Effector memory CD8-positive, alpha-beta T cell (primary cell): ENCODE measurements around the gene TNP2.
A peak's percentile ranks its signal among the peaks of the same experiment; 100 is the strongest.
"Not testable (repeated sequence)": the region's sequence is repeated elsewhere in the genome, so short reads cannot be mapped to it uniquely, and the experiment has no call there.

Source experiments
- ATAC-seq: fragments of 150-1000 bp; cut with Tn5 transposase; replicated peaks from 2 replicates; pipeline ENCODE4 v1.10.0; 2021; ENCODE audit warnings: mild to moderate bottlenecking, moderate library complexity
- DNase-seq, 3 experiments: peaks; one replicate each; pipeline ENCODE4 v3.0.0; 2021
- H3K27ac Mint-ChIP-seq, 2 donors: one replicate each; pipeline ENCODE4 v1.8.0; 2022; ENCODE audit warnings: mild to moderate bottlenecking in 2 of 2, mixed read lengths in 2 of 2, moderate library complexity in 2 of 2
- H3K27me3 Mint-ChIP-seq, 2 donors: one replicate each; pipeline ENCODE4 v1.8.0; 2022; ENCODE audit warnings: mixed read lengths in 2 of 2
- H3K36me3 Mint-ChIP-seq: one replicate; pipeline ENCODE4 v1.8.0; 2022; ENCODE audit warnings: mild to moderate bottlenecking, moderate library complexity, mixed read lengths; ENCODE audit not compliant: insufficient read depth
- H3K4me1 Mint-ChIP-seq, 2 donors: one replicate each; pipeline ENCODE4 v1.8.0; 2022; ENCODE audit warnings: low read depth in 2 of 2, mixed read lengths in 2 of 2
- H3K4me3 Mint-ChIP-seq, 2 donors: one replicate each; pipeline ENCODE4 v1.8.0; 2022; ENCODE audit warnings: mild to moderate bottlenecking in 2 of 2, mixed read lengths in 2 of 2, moderate library complexity in 2 of 2
- H3K9me3 Mint-ChIP-seq, 2 donors: one replicate each; pipeline ENCODE4 v1.8.0; 2022; ENCODE audit warnings: mixed read lengths in 2 of 2

TNP2 gene

DNA sequence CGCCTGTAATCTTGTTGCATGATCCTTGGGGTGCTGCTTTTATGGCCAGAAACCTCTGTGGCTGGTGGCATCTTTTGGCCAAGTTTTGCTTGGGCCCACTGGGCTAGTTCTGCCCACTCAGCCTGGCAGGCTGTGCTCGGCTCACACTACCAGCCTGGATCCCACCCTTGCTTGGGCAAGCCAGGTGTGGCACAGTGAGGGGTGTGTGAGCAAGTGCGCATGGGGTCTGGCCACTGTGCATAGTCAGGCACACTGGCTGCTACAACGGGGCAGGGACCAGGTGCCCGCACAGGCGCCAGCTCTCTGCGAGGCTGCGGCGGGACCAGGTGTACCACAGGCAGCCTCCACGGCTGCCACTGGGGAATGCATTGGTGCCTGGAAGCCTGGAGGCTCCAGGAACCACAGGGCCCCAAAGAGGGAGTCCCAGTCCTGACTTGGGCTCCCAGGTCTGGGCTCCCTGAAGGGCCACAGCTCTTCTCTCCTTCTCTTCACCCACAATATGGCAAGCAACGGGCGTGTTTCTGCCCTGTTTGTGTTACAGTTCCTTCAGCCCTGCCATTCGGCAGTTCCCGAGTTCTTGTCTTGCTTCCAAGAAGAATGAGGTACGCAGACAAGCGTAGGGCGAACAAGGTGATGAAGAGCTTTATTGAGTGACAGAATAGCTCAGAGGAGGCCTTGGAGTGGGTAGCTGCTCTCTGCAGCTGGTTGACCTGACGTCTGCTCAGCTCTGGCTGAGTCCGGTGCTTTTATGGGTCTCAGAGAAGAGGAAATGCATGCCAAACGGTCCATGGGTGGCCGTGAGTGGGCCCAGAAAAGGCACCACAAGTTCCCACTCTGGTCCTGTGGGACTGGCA lies 38.7 kb upstream of the TNP2 start:
- ATAC-seq (no peak), DNase-seq (no peak)
- Mint-ChIP-seq H3K36me3 (no peaks in the 10 kb centered on the region), H3K9me3 (no peaks in the 10 kb centered on the region), H3K27ac (no peak overlapping the region), H3K4me3 (no peak overlapping the region), H3K27me3 (peaks cover 0 to 15% of the 10 kb centered on the region in 2 donors), H3K4me1 (peaks cover 16 to 18% of the 10 kb centered on the region in 2 donors)

DNA sequence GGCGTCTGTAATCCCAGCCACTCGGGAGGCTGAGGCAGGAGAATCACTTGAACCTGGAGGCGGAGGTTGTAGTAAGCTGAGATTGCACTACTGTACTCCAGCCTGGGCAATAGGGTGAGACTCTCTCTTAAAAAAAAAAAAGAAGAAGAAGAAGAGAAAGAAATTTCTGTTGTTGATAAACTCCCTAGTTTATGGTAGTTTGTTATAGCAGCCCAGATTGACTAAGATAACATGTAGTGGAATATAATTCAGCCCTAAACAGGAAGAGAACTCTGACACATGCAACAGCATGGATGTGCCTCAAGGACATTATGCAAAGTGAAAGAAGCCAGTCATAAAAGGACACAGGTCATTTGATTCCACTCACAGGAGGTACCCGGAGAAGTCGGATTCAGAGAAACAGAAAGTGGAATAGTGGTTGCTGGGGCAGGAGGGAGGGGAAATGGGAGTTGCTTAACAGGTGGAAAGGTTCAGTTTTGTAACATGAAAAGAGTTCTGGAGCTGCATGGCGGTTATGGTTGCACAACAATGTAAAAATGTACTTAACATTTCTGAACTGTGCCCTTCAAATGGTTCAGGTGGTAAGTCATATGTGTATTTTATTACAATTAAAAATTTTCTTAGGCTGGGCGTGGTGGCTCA lies 38.0 kb upstream of the TNP2 start:
- Mint-ChIP-seq H3K36me3 (no peaks in the 10 kb centered on the region), H3K27me3 (peaks cover 0 to 15% of the 10 kb centered on the region in 2 donors), H3K4me1 (peaks cover 11 to 13% of the 10 kb centered on the region in 2 donors), H3K27ac (no peak overlapping the region), H3K9me3 (no peaks in the 10 kb centered on the region), H3K4me3 (no peak overlapping the region)
- DNase-seq = no peak
- ATAC-seq = no peak

DNA sequence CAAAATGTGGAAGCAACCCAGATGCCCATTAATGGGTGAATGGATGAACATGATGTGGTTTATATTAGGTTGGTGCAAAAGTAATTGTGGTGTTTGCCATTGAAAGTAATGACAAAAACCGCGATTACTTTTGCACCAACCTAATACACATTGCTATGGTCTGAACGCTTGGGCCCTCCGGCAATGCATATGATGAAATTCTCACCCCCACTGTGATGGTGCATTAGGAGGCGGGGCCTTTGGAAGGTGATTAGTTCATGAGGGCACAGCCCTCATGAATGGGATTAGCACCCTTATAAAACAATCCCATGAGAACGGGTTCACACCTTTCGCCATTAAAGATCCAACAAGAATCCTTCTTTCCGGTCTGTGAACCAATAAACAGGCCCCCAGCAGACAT lies 37.3 kb upstream of the TNP2 start:
- DNase-seq (no peak), ATAC-seq (no peak)
- Mint-ChIP-seq H3K4me1 (peaks cover 6% of the 10 kb centered on the region in 2 donors), H3K27me3 (peaks cover 0 to 15% of the 10 kb centered on the region in 2 donors), H3K4me3 (no peak overlapping the region), H3K36me3 (no peaks in the 10 kb centered on the region), H3K27ac (no peak overlapping the region), H3K9me3 (no peaks in the 10 kb centered on the region)

DNA sequence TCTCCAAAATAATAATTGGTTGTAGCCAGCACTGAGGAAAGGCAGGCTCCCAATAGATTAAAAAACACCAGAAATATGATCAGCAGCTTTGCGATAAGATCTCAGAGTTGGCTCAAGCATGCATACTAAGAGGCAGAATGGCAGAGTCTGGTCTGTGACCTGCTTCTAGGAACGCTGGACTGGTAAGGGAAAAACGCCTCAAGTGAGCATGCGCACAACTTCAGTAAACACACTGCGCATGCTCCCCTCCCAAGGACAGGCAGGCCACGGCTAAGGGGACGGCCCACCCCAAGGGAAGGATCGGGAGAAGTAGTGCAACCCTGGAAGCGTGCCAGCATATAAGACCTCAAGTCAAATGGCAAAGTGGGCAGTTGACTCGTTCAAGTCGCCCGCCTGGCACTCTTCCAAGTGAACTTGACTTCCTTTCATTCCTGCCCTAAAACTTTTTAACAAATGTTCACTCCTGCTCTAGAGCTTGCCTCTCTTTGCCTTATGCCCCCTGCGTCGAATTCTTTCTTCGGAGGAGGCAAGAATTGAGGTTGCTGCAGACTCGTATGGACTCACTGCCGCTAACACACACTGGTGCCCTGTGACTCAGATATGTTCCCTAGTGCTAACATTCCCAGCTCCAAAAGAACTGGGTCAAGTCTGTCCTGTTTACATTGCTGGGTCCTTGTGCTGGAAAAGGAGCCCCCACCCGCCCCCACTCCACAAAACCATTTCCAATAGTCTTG lies 34.4 kb upstream of the TNP2 start:
- ATAC-seq (no peak), DNase-seq (no peak)
- H3K27ac Mint-ChIP-seq = no peak overlapping the region
- no peak overlapping the region for H3K4me3 Mint-ChIP-seq
- no peaks in the 10 kb centered on the region for H3K36me3 Mint-ChIP-seq
- H3K9me3 Mint-ChIP-seq = no peaks in the 10 kb centered on the region
- H3K4me1 Mint-ChIP-seq = peaks cover 0 to 3% of the 10 kb centered on the region in 2 donors
- H3K27me3 Mint-ChIP-seq = peaks cover 0 to 15% of the 10 kb centered on the region in 2 donors

DNA sequence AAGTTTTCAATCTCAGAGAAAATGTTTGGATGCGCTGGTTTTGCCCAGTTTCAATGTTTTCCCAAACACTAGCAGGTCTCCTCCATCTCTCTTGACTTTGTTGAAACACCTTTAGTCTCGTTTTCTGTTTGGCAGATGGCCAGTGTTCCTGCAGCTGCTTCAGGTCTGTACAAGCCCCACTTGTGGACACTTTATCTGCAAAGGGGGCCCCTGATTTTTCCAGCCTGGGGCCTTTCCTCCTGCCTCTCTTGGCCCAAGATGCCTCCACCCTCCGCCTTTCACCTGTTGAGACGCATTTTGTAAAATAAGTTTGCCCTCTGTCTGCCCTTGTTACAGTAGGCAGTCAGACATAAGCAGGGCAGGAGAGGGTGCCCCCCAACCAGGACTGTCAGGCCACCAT lies 33.9 kb upstream of the TNP2 start:
- Mint-ChIP-seq H3K27ac (no peak overlapping the region), H3K9me3 (no peaks in the 10 kb centered on the region), H3K4me3 (no peak overlapping the region), H3K4me1 (peaks cover 0 to 2% of the 10 kb centered on the region in 2 donors), H3K36me3 (no peaks in the 10 kb centered on the region), H3K27me3 (peaks cover 0 to 15% of the 10 kb centered on the region in 2 donors)
- DNase-seq (no peak), ATAC-seq (no peak)

DNA sequence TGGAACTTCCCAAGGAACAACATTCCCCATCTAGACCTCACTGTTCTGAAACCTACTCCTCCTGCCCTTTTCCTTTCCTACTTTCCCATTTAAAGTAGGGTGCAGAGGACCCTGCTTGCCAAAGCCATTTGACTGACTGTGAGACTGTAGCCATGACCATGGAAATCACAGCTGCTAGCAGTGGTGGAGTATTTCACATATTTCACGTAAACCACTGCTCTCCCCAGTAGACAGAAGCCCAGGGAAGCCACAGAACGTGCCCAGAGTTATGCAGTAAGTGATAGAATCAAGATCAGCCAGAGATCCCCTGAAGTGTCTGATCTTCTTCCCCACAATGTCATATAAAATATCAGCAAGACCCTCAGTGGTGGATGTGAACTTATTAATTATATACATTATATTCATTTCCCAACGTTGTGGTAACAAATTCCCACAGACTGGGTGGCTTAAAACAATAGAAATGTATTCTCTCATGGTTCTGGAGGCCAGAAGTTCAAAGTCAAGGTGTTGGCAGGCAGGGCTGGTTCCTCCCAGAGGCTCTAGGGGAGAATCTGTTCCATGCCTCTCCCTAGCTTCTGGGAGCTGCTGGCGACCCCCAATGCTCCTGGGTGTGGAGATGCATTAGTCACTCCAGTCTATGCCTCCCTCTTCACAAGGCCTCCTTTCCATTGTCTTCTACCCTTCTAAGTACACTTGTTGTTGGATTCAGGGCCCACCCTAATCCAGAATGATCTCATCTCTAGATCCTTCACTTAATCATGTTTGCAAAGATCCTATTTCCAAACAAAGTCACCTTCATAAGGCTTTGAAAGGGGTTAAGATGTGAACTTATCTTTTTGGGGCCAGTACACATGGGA lies 32.7 kb upstream of the TNP2 start:
- DNase-seq (no peak), ATAC-seq (no peak)
- Mint-ChIP-seq H3K9me3 (no peaks in the 10 kb centered on the region), H3K4me1 (peaks cover 8 to 13% of the 10 kb centered on the region in 2 donors), H3K27ac (no peak overlapping the region), H3K36me3 (no peaks in the 10 kb centered on the region), H3K27me3 (peaks cover 0 to 15% of the 10 kb centered on the region in 2 donors), H3K4me3 (no peak overlapping the region)

DNA sequence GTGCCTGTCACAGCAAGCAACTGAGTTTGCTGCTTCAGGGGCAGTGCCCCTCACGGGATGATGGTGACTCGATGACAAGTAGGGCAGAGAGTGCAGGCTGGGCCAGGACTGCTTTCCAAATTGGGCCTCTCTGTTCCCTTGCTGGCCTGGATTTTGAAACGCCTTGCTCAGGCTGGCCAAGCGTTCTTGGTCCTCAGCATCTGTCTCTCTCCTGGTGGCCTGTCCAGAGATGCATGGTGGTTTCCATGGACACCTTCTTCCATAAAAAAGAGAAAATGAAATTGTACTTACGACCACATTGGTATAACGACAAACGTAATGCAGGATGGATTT lies 31.4 kb upstream of the TNP2 start:
- ATAC-seq = no peak
- peaks cover 0 to 15% of the 10 kb centered on the region in 2 donors for H3K27me3 Mint-ChIP-seq
- H3K9me3 Mint-ChIP-seq = no peaks in the 10 kb centered on the region
- no peak for DNase-seq
- H3K27ac Mint-ChIP-seq = no peak overlapping the region
- peaks cover 8 to 15% of the 10 kb centered on the region in 2 donors for H3K4me1 Mint-ChIP-seq
- H3K4me3 Mint-ChIP-seq = no peak overlapping the region
- H3K36me3 Mint-ChIP-seq = no peaks in the 10 kb centered on the region

DNA sequence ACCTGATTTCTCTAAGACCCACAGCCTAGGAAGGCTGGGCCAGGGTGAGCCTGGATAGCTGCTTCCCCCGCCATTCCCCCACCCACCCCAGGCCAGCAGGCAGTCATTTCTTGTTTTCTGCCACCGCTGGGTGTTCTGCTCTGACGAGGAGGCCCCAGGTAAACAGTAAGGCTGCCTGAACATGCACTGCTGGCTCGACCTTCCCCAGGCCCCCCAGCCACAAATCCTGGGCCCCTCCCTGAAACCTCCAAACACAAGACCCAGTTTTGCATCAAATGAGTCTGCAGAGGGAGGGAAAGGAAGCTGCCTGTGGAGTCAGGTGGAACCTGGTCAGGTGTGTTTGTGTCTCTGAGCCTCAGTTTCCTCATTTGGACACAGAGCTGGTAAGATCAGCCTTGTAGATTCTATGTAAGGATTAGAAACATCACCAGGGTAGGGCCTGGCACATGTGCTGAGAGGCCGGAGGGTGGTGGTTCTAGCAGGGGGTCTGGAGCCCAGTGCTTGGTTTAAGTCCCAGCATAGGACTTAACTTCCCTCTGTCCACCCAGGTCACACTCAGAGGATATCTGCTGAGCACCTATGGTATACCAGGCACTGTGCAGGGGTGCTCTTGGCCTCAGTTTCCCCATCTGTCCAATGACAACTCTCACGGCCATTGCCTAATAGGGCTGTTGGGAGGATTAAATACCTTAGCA lies 30.9 kb upstream of the TNP2 start:
- Mint-ChIP-seq H3K4me1 (peaks cover 8 to 15% of the 10 kb centered on the region in 2 donors), H3K9me3 (no peaks in the 10 kb centered on the region), H3K4me3 (no peak overlapping the region), H3K36me3 (no peaks in the 10 kb centered on the region), H3K27ac (no peak overlapping the region), H3K27me3 (peaks cover 0 to 15% of the 10 kb centered on the region in 2 donors)
- ATAC-seq (no peak), DNase-seq (no peak)

DNA sequence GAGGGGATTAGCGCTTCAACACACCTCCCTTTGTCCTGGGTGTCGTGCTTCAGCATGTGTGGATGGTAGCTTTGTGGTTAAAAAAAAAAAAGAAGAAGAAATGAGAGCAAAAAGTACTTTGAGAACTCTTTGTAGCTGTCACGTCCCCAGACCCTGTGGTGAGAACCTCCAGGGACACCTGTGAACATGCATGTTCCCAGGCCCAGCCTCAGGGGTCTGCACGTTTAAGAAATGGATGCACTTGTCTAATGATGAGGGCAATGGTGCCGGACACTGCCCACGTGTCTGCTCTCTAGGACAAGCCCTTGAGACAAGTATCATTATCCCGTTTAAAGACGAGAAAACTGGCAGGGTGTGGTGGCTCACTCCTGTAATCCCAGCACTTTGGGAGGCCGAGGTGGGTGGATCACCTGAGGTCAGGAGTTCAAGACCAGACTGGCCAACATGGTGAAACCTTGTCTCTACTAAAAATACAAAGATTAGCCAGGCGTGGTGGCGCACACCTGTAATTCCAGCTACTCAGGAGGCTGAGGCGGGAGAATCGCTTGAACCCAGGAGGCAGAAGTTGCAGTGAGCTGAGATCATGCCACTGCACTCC lies 29.9 kb upstream of the TNP2 start:
- Mint-ChIP-seq H3K27me3 (peaks cover 0 to 13% of the 10 kb centered on the region in 2 donors), H3K4me1 (peaks cover 8 to 15% of the 10 kb centered on the region in 2 donors)
- not testable (repeated sequence) for DNase-seq, H3K27ac Mint-ChIP-seq, H3K36me3 Mint-ChIP-seq, ATAC-seq, H3K9me3 Mint-ChIP-seq, H3K4me3 Mint-ChIP-seq

DNA sequence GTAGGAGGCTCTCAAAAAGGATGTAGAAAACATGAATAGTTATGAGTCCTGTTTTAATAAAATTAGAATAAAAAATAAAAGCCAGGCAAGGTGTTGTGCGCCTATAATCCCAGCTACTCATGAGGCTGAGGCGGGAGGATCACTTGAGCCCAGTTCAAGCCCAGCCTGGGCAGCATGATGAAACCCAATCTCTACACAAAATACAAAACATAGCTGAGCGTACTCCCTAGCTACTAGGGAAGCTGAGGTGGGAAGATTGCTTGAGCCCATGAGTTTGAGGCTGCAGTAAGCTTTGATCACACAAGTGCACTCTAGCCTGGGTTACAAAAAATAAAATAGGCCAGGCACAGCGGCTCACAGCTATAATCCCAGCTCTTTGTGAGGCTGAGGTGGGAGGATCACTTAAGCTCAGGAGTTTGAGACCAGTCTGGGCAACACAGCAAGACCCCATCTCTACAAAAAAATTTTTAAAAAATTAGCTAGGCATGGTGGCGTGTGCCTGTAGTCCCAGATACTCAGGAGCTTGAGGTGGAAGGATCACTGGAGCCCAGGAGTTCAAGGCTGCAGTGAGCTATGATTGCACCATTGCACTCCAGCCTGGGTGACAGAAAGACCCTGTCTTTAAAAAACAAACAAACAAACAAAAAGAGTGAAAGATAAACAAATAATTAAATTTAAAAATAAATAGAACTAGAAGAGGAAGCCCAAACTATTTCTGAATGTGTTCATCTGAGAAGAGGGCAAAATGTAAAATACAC lies 29.2 kb upstream of the TNP2 start:
- Mint-ChIP-seq H3K27me3 (peaks cover 3 to 15% of the 10 kb centered on the region in 2 donors), H3K4me1 (peaks cover 8 to 15% of the 10 kb centered on the region in 2 donors), H3K4me3 (peak overlapping the region; percentile 70 to 76), H3K27ac (no peak overlapping the region), H3K9me3 (no peaks in the 10 kb centered on the region), H3K36me3 (no peaks in the 10 kb centered on the region)
- ATAC-seq = no peak
- no peak for DNase-seq

DNA sequence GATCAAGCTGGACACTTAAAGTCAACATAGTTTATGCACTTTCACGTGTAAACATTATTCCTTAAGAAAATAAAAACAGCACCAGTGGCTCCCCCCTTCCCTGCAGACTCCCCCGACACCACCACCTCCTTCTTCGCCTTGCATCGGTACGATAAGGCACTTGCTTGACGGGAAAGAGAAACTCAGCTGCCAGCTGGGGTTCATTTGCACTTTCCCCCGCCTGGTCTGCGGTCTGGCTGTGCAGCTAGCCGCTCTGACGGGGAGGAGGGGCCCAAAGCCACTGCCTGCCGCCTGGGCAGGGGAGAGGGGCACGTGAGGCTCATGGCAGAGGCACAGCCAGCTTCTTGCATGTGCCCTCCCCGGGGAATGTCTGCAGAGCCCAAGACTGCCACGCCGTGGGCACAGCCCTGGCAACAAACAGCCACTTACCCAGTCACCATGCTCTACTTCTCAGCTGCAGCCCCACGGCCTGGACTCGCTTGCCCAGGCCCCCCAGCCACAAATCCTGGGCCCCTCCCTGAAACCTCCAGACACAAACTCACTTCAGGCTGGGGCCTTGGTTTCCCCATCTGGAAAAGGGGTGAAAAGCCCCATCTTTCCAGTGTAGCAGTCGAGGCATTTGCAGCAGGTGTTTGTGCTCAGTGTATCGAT lies 28.5 kb upstream of the TNP2 start:
- H3K27me3 Mint-ChIP-seq = peaks cover 9 to 17% of the 10 kb centered on the region in 2 donors
- ATAC-seq = peak; percentile 98
- H3K4me3 Mint-ChIP-seq = peak overlapping the region; percentile 70 to 76
- H3K4me1 Mint-ChIP-seq = peaks cover 8 to 15% of the 10 kb centered on the region in 2 donors
- DNase-seq = peak; percentile 62 to 74 (median 69)
- H3K9me3 Mint-ChIP-seq = no peaks in the 10 kb centered on the region
- H3K36me3 Mint-ChIP-seq = no peaks in the 10 kb centered on the region
- no peak overlapping the region for H3K27ac Mint-ChIP-seq
